ENCODE results near the gene NEU2.

- TF ChIP-seq CTCF (tag by site-specific recombination; IDR thresholded peaks at IDR 0.05) (no peak), ZBTB7A (tag by site-specific recombination; IDR thresholded peaks at IDR 0.05; ENCODE audit: low read depth) (no peak), ZBTB8A (tag by site-specific recombination; IDR thresholded peaks at IDR 0.05) (no peak), ZNF571 (tag by site-specific recombination; IDR thresholded peaks at IDR 0.05) (no peak), ZNF670 (tag by site-specific recombination; IDR thresholded peaks at IDR 0.05; ENCODE audit: low read depth) (no peak), ZBTB20 (tag by site-specific recombination; IDR thresholded peaks at IDR 0.05) (no peak), REST (tag by site-specific recombination; IDR thresholded peaks at IDR 0.05) (no peak), KLF10 (tag by site-specific recombination; IDR thresholded peaks at IDR 0.05) (no peak), ZBTB17 (tag by site-specific recombination; IDR thresholded peaks at IDR 0.05) (no peak), SP2 (tag by site-specific recombination; IDR thresholded peaks at IDR 0.05) (no peak)
Measured at GRCh38 chr2:233080836-233081229, 48.4 kb downstream of the NEU2 start.
